HEK293 (cell line): Measurements from ENCODE around the gene TPGS1.

ENCODE experiments used
- EGR2 ChIP-seq: fragments of 450-650 bp; formaldehyde crosslinking; IDR thresholded peaks from 2 replicates; pipeline ENCODE4 v1.5.1; 2016; ENCODE audit warnings: low read depth, missing biosample characterization, missing genetic modification characterization
- IKZF3 ChIP-seq: fragments of 450-650 bp; IDR thresholded peaks from 2 replicates; pipeline ENCODE4 v1.5.0; 2018; ENCODE audit warnings: missing biosample characterization, mild to moderate bottlenecking, missing genetic modification characterization, moderate library complexity
- KLF1 ChIP-seq: fragments of 450-650 bp; formaldehyde crosslinking; IDR thresholded peaks from 2 replicates; pipeline ENCODE4 v1.5.1; 2016; ENCODE audit warnings: missing biosample characterization, missing genetic modification characterization
- KLF7 ChIP-seq: fragments of 450-650 bp; formaldehyde crosslinking; IDR thresholded peaks from 2 replicates; pipeline ENCODE4 v1.5.1; 2016; ENCODE audit warnings: missing biosample characterization, missing genetic modification characterization, borderline replicate concordance
- KLF8 ChIP-seq: fragments of 450-650 bp; formaldehyde crosslinking; IDR thresholded peaks from 2 replicates; pipeline ENCODE4 v1.5.1; 2016; ENCODE audit warnings: missing biosample characterization, missing genetic modification characterization
- MEIS1 ChIP-seq: sonication (generic); formaldehyde crosslinking; IDR thresholded peaks from 2 replicates; pipeline ENCODE4 v1.8.1; 2022; ENCODE audit warnings: missing genetic modification reagents, mild to moderate bottlenecking, borderline replicate concordance
- REST ChIP-seq: fragments of 450-650 bp; formaldehyde crosslinking; IDR thresholded peaks from 2 replicates; pipeline ENCODE4 v1.5.1; 2016; ENCODE audit warnings: missing biosample characterization, missing genetic modification characterization
- SCRT2 ChIP-seq: fragments of 450-650 bp; formaldehyde crosslinking; IDR thresholded peaks from 2 replicates; pipeline ENCODE4 v1.5.1; 2016; ENCODE audit warnings: missing biosample characterization, missing genetic modification characterization
- SP7 ChIP-seq: fragments of 450-650 bp; formaldehyde crosslinking; IDR thresholded peaks from 2 replicates; pipeline ENCODE4 v1.5.1; 2016; ENCODE audit warnings: missing biosample characterization, missing genetic modification characterization
- TCF7L2 ChIP-seq: IDR thresholded peaks from 2 replicates; pipeline ENCODE4 v1.6.1; 2011; ENCODE audit warnings: low read depth, mild to moderate bottlenecking, inconsistent platforms, low read length, moderate library complexity, borderline replicate concordance
- ZFP3 ChIP-seq: fragments of 450-650 bp; formaldehyde crosslinking; IDR thresholded peaks from 2 replicates; pipeline ENCODE4 v1.5.1; 2016; ENCODE audit warnings: low read depth, missing biosample characterization, missing genetic modification characterization
- ZFP37 ChIP-seq: fragments of 450-650 bp; formaldehyde crosslinking; IDR thresholded peaks from 2 replicates; pipeline ENCODE4 v1.5.1; 2016; ENCODE audit warnings: missing biosample characterization, missing genetic modification characterization
- ZNF10 ChIP-seq: fragments of 450-650 bp; formaldehyde crosslinking; IDR thresholded peaks from 2 replicates; pipeline ENCODE4 v1.5.1; 2017; ENCODE audit warnings: missing biosample characterization, missing genetic modification characterization
- ZNF146 ChIP-seq: fragments of 450-650 bp; formaldehyde crosslinking; IDR thresholded peaks from 2 replicates; pipeline ENCODE4 v1.5.1; 2016; ENCODE audit warnings: missing biosample characterization, missing genetic modification characterization
- ZNF157 ChIP-seq: fragments of 450-650 bp; formaldehyde crosslinking; IDR thresholded peaks from 2 replicates; pipeline ENCODE4 v1.5.1; 2016; ENCODE audit warnings: missing biosample characterization, missing genetic modification characterization
- ZNF223 ChIP-seq: fragments of 450-650 bp; formaldehyde crosslinking; IDR thresholded peaks from 2 replicates; pipeline ENCODE4 v1.5.1; 2016; ENCODE audit warnings: missing biosample characterization, missing genetic modification characterization
- ZNF335 ChIP-seq: fragments of 450-650 bp; formaldehyde crosslinking; conservative IDR thresholded peaks from 2 replicates; pipeline ENCODE4 v1.5.1; 2016; ENCODE audit warnings: missing biosample characterization, missing genetic modification characterization
- ZNF513 ChIP-seq: fragments of 450-650 bp; IDR thresholded peaks from 2 replicates; pipeline ENCODE4 v1.5.1; 2018; ENCODE audit warnings: missing biosample characterization, missing genetic modification characterization
- ZNF561 ChIP-seq: fragments of 450-650 bp; IDR thresholded peaks from 2 replicates; pipeline ENCODE4 v1.5.1; 2018; ENCODE audit warnings: missing biosample characterization, missing genetic modification characterization, borderline replicate concordance
- ZNF664 ChIP-seq: fragments of 450-650 bp; formaldehyde crosslinking; IDR thresholded peaks from 2 replicates; pipeline ENCODE4 v1.5.1; 2016; ENCODE audit warnings: missing biosample characterization, missing genetic modification characterization
- ZNF747 ChIP-seq: fragments of 450-650 bp; formaldehyde crosslinking; IDR thresholded peaks from 2 replicates; pipeline ENCODE4 v1.5.1; 2016; ENCODE audit warnings: missing biosample characterization, missing genetic modification characterization
- ZSCAN30 ChIP-seq: fragments of 450-650 bp; IDR thresholded peaks from 2 replicates; pipeline ENCODE4 v1.5.1; 2018; ENCODE audit warnings: missing biosample characterization, mild to moderate bottlenecking, missing genetic modification characterization, moderate library complexity
- TF ChIP-seq, protein P1 (sequence below): fragments of 450-650 bp; formaldehyde crosslinking; IDR thresholded peaks from 2 replicates; pipeline ENCODE4 v1.5.1; 2016; ENCODE audit warnings: missing biosample characterization, missing genetic modification characterization
- TF ChIP-seq, protein P2 (sequence below): fragments of 450-650 bp; formaldehyde crosslinking; IDR thresholded peaks from 2 replicates; pipeline ENCODE4 v1.5.1; 2016; ENCODE audit warnings: missing biosample characterization, missing genetic modification characterization, borderline replicate concordance
- TF ChIP-seq, protein P3 (sequence below): fragments of 450-650 bp; formaldehyde crosslinking; IDR thresholded peaks from 2 replicates; pipeline ENCODE4 v1.5.1; 2017; ENCODE audit warnings: missing biosample characterization, missing genetic modification characterization
- TF ChIP-seq, protein P4 (sequence below): fragments of 450-650 bp; formaldehyde crosslinking; IDR thresholded peaks from 2 replicates; pipeline ENCODE4 v1.5.1; 2016; ENCODE audit warnings: missing biosample characterization, missing genetic modification characterization

Gene TPGS1

DNA sequence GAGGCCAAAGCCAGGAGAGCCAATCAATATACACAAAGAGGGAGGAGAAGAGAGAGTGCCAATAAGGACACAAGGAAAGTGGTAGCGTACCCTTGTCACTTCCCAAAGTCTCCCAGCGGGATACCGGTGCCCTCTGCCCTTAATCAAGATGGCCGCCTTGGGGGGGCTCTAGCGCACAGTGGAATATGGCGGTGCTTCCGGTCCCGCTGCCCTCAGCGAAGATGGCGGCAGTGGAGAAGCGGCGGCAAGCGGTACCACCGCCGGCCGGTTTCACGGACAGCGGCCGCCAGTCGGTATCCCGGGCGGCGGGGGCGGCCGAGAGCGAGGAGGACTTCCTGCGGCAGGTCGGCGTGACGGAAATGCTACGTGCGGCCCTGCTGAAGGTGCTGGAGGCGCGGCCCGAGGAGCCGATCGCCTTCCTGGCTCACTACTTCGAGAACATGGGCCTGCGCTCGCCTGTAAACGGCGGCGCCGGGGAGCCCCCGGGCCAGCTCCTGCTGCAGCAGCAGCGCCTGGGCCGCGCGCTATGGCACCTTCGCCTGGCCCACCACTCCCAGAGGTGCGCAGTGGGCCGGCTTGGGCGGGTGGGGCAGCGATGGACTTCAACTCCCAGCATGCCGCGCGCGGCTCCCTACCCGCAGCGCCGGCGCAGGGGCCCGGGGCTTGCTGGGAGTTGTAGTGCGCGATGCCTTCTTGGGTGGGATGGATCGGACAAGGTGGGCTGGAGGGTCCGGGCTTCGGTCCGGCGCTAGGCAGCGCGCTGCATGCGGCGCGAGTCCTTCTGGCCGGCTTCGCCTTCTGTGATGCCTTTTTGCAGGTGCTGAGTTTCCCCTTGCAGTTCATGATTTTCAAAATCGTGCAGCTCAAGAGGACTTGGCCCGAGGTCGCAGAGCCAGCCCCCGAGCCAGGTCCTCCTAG is at the start of gene TPGS1 (continued):
- TF ChIP-seq IKZF3 (tag by site-specific recombination), result peak; percentile 68; the same call in 1 of the 2 replicates
- TF ChIP-seq TCF7L2, result no peak
- peak; percentile 11 for TF ChIP-seq REST (tag by site-specific recombination)
- TF ChIP-seq MEIS1 (CRISPR knock-in tag), result no peak
- no peak for TF ChIP-seq ZNF157 (tag by site-specific recombination)
- no peak for TF ChIP-seq ZNF223 (tag by site-specific recombination)
- TF ChIP-seq, protein P1, sequence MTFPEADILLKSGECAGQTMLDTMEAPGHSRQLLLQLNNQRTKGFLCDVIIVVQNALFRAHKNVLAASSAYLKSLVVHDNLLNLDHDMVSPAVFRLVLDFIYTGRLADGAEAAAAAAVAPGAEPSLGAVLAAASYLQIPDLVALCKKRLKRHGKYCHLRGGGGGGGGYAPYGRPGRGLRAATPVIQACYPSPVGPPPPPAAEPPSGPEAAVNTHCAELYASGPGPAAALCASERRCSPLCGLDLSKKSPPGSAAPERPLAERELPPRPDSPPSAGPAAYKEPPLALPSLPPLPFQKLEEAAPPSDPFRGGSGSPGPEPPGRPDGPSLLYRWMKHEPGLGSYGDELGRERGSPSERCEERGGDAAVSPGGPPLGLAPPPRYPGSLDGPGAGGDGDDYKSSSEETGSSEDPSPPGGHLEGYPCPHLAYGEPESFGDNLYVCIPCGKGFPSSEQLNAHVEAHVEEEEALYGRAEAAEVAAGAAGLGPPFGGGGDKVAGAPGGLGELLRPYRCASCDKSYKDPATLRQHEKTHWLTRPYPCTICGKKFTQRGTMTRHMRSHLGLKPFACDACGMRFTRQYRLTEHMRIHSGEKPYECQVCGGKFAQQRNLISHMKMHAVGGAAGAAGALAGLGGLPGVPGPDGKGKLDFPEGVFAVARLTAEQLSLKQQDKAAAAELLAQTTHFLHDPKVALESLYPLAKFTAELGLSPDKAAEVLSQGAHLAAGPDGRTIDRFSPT (tag by site-specific recombination), result peak; percentile 82
- 0 out of 2 replicates have a peak, but pooled peaks have one; percentile 17 for TF ChIP-seq KLF8 (tag by site-specific recombination)
- TF ChIP-seq ZNF561, result 0 out of 2 replicates have a peak, but pooled peaks have one; percentile 18
- TF ChIP-seq ZNF664 (tag by site-specific recombination), result no peak
- TF ChIP-seq SP7 (tag by site-specific recombination), result peak; percentile 38; the same call in 1 of the 2 replicates
- no peak for TF ChIP-seq ZFP3 (tag by site-specific recombination)
- no peak for TF ChIP-seq ZNF513
- TF ChIP-seq ZNF146 (tag by site-specific recombination), result 0 out of 2 replicates have a peak, but pooled peaks have one; percentile 5
- no peak for TF ChIP-seq EGR2 (tag by site-specific recombination)
- TF ChIP-seq, protein P2, sequence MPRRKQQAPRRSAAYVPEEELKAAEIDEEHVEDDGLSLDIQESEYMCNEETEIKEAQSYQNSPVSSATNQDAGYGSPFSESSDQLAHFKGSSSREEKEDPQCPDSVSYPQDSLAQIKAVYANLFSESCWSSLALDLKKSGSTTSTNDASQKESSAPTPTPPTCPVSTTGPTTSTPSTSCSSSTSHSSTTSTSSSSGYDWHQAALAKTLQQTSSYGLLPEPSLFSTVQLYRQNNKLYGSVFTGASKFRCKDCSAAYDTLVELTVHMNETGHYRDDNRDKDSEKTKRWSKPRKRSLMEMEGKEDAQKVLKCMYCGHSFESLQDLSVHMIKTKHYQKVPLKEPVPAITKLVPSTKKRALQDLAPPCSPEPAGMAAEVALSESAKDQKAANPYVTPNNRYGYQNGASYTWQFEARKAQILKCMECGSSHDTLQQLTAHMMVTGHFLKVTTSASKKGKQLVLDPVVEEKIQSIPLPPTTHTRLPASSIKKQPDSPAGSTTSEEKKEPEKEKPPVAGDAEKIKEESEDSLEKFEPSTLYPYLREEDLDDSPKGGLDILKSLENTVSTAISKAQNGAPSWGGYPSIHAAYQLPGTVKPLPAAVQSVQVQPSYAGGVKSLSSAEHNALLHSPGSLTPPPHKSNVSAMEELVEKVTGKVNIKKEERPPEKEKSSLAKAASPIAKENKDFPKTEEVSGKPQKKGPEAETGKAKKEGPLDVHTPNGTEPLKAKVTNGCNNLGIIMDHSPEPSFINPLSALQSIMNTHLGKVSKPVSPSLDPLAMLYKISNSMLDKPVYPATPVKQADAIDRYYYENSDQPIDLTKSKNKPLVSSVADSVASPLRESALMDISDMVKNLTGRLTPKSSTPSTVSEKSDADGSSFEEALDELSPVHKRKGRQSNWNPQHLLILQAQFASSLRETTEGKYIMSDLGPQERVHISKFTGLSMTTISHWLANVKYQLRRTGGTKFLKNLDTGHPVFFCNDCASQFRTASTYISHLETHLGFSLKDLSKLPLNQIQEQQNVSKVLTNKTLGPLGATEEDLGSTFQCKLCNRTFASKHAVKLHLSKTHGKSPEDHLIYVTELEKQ, result no peak
- TF ChIP-seq ZNF10, result peak; percentile 82; the same call in 1 of the 2 replicates
- 0 out of 2 replicates have a peak, but pooled peaks have one; percentile 39 for TF ChIP-seq ZSCAN30 (tag by site-specific recombination)
- 0 out of 2 replicates have a peak, but pooled peaks have one; percentile 18 for TF ChIP-seq ZFP37 (tag by site-specific recombination)
- TF ChIP-seq, protein P3, sequence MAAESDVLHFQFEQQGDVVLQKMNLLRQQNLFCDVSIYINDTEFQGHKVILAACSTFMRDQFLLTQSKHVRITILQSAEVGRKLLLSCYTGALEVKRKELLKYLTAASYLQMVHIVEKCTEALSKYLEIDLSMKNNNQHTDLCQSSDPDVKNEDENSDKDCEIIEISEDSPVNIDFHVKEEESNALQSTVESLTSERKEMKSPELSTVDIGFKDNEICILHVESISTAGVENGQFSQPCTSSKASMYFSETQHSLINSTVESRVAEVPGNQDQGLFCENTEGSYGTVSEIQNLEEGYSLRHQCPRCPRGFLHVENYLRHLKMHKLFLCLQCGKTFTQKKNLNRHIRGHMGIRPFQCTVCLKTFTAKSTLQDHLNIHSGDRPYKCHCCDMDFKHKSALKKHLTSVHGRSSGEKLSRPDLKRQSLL, result peak; percentile 88
- no peak for TF ChIP-seq KLF1 (tag by site-specific recombination)
- TF ChIP-seq ZNF747, result no peak
- no peak for TF ChIP-seq SCRT2
- TF ChIP-seq, protein P4, sequence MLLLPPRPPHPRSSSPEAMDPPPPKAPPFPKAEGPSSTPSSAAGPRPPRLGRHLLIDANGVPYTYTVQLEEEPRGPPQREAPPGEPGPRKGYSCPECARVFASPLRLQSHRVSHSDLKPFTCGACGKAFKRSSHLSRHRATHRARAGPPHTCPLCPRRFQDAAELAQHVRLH (tag by site-specific recombination), result peak; percentile 91
- TF ChIP-seq KLF7 (tag by site-specific recombination), result 0 out of 2 replicates have a peak, but pooled peaks have one; percentile 15
- peak; percentile 70 for TF ChIP-seq ZNF335 (tag by site-specific recombination)
